A549 (cell line): ENCODE results near the gene TRPV6. TPM values are rescaled to one million over a fixed set of nuclear protein-coding genes. Genes with fewer than 3 reads are reported as not detected.

ENCODE experiments used
- ATAC-seq, 2 experiments: fragments of 200-7000 bp in 1 of 2; fragments of >200 bp in 1 of 2; cut with Nextera tagmentation in 1 of 2; cut with Tn5 transposase in 1 of 2; 3 replicates each; pipeline versions ENCODE4 v1.8.0 to v1.9.1; 2018 to 2020; ENCODE audit warnings: mild to moderate bottlenecking in 1 of 2, moderate library complexity in 1 of 2
- CTCF ChIA-PET: fragments of 300-600 bp; sonication (Branson Sonifier 250); formaldehyde crosslinking; extraction: SDS; loops from one replicate; lab custom pipeline; 2021; ENCODE audit warnings: antibody characterized with exemption, inconsistent platforms; lab: Yijun Ruan, JAX
- POLR2A ChIA-PET: fragments of 350-600 bp; formaldehyde crosslinking; extraction: SDS; loops from one replicate; lab custom pipeline; 2021; ENCODE audit warnings: antibody characterized with exemption, inconsistent platforms; lab: Yijun Ruan, JAX
- DNase-seq, 2 experiments: peaks; one replicate each; pipeline versions ENCODE4 v3.0.0 to v3.0.0-alpha.2; 2011 to 2016; ENCODE audit warnings: low read depth in 1 of 2, low spot score in 1 of 2
- FAIRE-seq: peaks from 2 replicates; lab custom pipeline; 2011; peaks lifted over from hg19 to GRCh38; lab: Jason Lieb, UNC
- H3K27ac ChIP-seq, 2 experiments: fragments of >200 bp; sonication (Bioruptor Twin); formaldehyde crosslinking; 3 replicates each; pipeline ENCODE4 v1.5.1; 2016 to 2017
- H3K4me1 ChIP-seq: fragments of >200 bp; sonication (Bioruptor Twin); formaldehyde crosslinking; 3 replicates; pipeline ENCODE4 v1.6.1; 2016
- H3K4me2 ChIP-seq: fragments of >200 bp; sonication (Bioruptor Twin); formaldehyde crosslinking; 3 replicates; pipeline ENCODE4 v1.6.1; 2016
- H3K4me3 ChIP-seq: fragments of >200 bp; sonication (Bioruptor Twin); formaldehyde crosslinking; 3 replicates; pipeline ENCODE4 v1.5.1; 2016
- H3K9me3 ChIP-seq: fragments of >200 bp; sonication (Bioruptor Twin); formaldehyde crosslinking; 3 replicates; pipeline ENCODE4 v1.6.1; 2016
- BHLHE40 ChIP-seq: IDR thresholded peaks from 2 replicates; pipeline ENCODE4 v1.6.1; 2012; ENCODE audit warnings: low read depth, low read length, inconsistent platforms
- CHD2 ChIP-seq: fragments of 150-350 bp; IDR thresholded peaks from 2 replicates; pipeline ENCODE4 v1.6.1; 2014; ENCODE audit warnings: low read length; ENCODE audit not compliant: partially characterized antibody
- EHF ChIP-seq: fragments of 250-450 bp; sonication (Bioruptor Pico); IDR thresholded peaks from 2 replicates; pipeline ENCODE4 v1.5.0; 2020; ENCODE audit warnings: mild to moderate bottlenecking
- ESRRA ChIP-seq: fragments of 150-350 bp; IDR thresholded peaks from 2 replicates; pipeline ENCODE4 v1.6.1; 2014; ENCODE audit warnings: mild to moderate bottlenecking, low read length, borderline replicate concordance
- HDAC2 ChIP-seq: fragments of 200-600 bp; sonication (generic); IDR thresholded peaks from 2 replicates; pipeline ENCODE4 v1.6.1; 2016
- HEYL ChIP-seq: fragments of 250-450 bp; sonication (Bioruptor Pico); IDR thresholded peaks from 2 replicates; pipeline ENCODE4 v1.8.0; 2021; ENCODE audit warnings: mild to moderate bottlenecking, moderate library complexity
- HOXA7 ChIP-seq: fragments of 250-450 bp; sonication (Bioruptor Pico); IDR thresholded peaks from 2 replicates; pipeline ENCODE4 v1.5.0; 2020; ENCODE audit warnings: mild to moderate bottlenecking, moderate library complexity
- HOXB13 ChIP-seq: fragments of 250-450 bp; sonication (Bioruptor Pico); IDR thresholded peaks from 2 replicates; pipeline ENCODE4 v1.5.0; 2020; ENCODE audit warnings: low read depth, mild to moderate bottlenecking, moderate library complexity
- HOXB5 ChIP-seq: fragments of 250-450 bp; sonication (Bioruptor Pico); IDR thresholded peaks from 2 replicates; pipeline ENCODE4 v1.5.0; 2020; ENCODE audit warnings: mild to moderate bottlenecking, moderate library complexity
- KDM1A ChIP-seq: fragments of 200-600 bp; sonication (generic); IDR thresholded peaks from 2 replicates; pipeline ENCODE4 v1.6.1; 2016; ENCODE audit warnings: low read depth, mild to moderate bottlenecking
- KDM5A ChIP-seq: fragments of 200-600 bp; sonication (generic); IDR thresholded peaks from 2 replicates; pipeline ENCODE4 v1.6.1; 2016; ENCODE audit warnings: antibody characterized with exemption, mild to moderate bottlenecking
- MYC ChIP-seq: IDR thresholded peaks from 2 replicates; pipeline ENCODE4 v1.6.1; 2012; ENCODE audit warnings: mild to moderate bottlenecking, inconsistent platforms, low read length, improper control_type of control experiment, borderline replicate concordance
- RARB ChIP-seq: fragments of 250-450 bp; sonication (Bioruptor Pico); IDR thresholded peaks from 2 replicates; pipeline ENCODE4 v1.8.0; 2021; ENCODE audit warnings: mild to moderate bottlenecking, moderate library complexity
- RFX5 ChIP-seq: fragments of 450-650 bp; IDR thresholded peaks from 2 replicates; pipeline ENCODE4 v1.7.1; 2014; ENCODE audit warnings: antibody characterized with exemption, mild to moderate bottlenecking, moderate library complexity
- SMC3 ChIP-seq: fragments of >200 bp; sonication (Bioruptor Twin); formaldehyde crosslinking; IDR thresholded peaks from 3 replicates; pipeline ENCODE4 v1.6.1; 2018; ENCODE audit warnings: inconsistent platforms
- TP53 ChIP-seq: fragments of 250-450 bp; sonication (Bioruptor Pico); IDR thresholded peaks from 2 replicates; pipeline ENCODE4 v1.5.0; 2021; ENCODE audit warnings: mild to moderate bottlenecking, moderate library complexity
- ZC3H11A ChIP-seq: fragments of 450-650 bp; IDR thresholded peaks from 2 replicates; pipeline ENCODE4 v1.6.1; 2014; ENCODE audit warnings: antibody characterized with exemption, mild to moderate bottlenecking
- ZFP36 ChIP-seq: fragments of 450-650 bp; IDR thresholded peaks from 2 replicates; pipeline ENCODE4 v1.6.1; 2014; ENCODE audit warnings: borderline replicate concordance; ENCODE audit not compliant: partially characterized antibody
- ZNF302 ChIP-seq: fragments of 250-450 bp; sonication (Bioruptor Pico); IDR thresholded peaks from 2 replicates; pipeline ENCODE4 v1.9.0; 2021; ENCODE audit warnings: inconsistent platforms, mild to moderate bottlenecking, moderate library complexity
- ZSCAN20 ChIP-seq: fragments of 250-450 bp; sonication (Bioruptor Pico); IDR thresholded peaks from 2 replicates; pipeline ENCODE4 v1.8.0; 2022; ENCODE audit warnings: mild to moderate bottlenecking, moderate library complexity
- WGBS: methylation state at CpG from one replicate; pipeline ENCODE4 v1.1.6; 2017; ENCODE audit errors: missing lambda C conversion rate; 5-methylcytosine and 5-hydroxymethylcytosine counted together
- polyA plus RNA-seq, 4 experiments: library from polyadenylated mRNA; depleted of rRNA in 3 of 4; stranded (reverse); fragments of >200 nt; fragmentation: RNase III in 1 of 4; extraction: RNeasy Plus Mini Kit Qiagen cat#74134 plus additional on column Dnase treatment in 1 of 4; gene quantifications; 2 replicates in 3 of 4; 3 replicates in 1 of 4; pipeline ENCODE4 v1.2.3, GENCODE V29; 2011 to 2017
- TF ChIP-seq, protein P1 (sequence below): fragments of 250-450 bp; sonication (Bioruptor Pico); IDR thresholded peaks from 2 replicates; pipeline ENCODE4 v1.5.0; 2021; ENCODE audit warnings: mild to moderate bottlenecking, moderate library complexity, borderline replicate concordance
- TF ChIP-seq, protein P2 (sequence below): fragments of 450-650 bp; IDR thresholded peaks from 2 replicates; pipeline ENCODE4 v1.6.1; 2014; ENCODE audit warnings: antibody characterized with exemption
- TF ChIP-seq, protein P3 (sequence below): fragments of 250-450 bp; sonication (Bioruptor Pico); IDR thresholded peaks from 2 replicates; pipeline ENCODE4 v1.5.0; 2020; ENCODE audit warnings: low read depth, mild to moderate bottlenecking, moderate library complexity
- TF ChIP-seq, protein P4 (sequence below): IDR thresholded peaks from 2 replicates; pipeline ENCODE4 v1.6.1; 2012
- TF ChIP-seq, protein P5 (sequence below): fragments of >200 bp; sonication (Bioruptor Twin); formaldehyde crosslinking; IDR thresholded peaks from 3 replicates; pipeline ENCODE4 v1.6.1; 2016
- TF ChIP-seq, protein P6 (sequence below): fragments of >200 bp; sonication (Bioruptor Twin); formaldehyde crosslinking; IDR thresholded peaks from 2 replicates; pipeline ENCODE4 v1.6.1; 2016

The TRPV6 gene
- polyA plus RNA-seq, 2 of the 4 experiments (the other 2 are of a cell fraction): not detected

DNA sequence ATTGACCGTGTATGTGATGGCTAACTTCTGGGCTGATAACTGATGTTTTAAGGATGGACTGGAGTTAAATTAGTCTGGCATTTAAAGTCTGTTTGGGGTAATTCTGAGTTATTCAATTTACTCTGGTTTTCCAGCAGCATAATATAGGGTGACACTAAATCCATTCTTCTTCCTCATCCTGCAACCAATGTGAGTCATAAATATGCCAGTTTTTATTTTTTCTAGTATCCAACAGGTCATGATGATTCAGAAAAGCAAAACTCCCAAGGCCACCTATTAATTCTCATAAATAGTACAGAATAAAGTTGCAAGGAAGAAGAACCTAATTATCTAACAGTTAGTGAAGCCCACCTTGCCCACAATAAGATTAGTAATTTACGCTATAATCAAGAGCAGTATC lies 38.2 kb downstream of the TRPV6 start (continued):
- TF ChIP-seq EHF (CRISPR knock-in tag) (no peak), HEYL (CRISPR knock-in tag) (no peak), KDM1A (no peak), ZSCAN20 (no peak)
- TF ChIP-seq, protein P1, sequence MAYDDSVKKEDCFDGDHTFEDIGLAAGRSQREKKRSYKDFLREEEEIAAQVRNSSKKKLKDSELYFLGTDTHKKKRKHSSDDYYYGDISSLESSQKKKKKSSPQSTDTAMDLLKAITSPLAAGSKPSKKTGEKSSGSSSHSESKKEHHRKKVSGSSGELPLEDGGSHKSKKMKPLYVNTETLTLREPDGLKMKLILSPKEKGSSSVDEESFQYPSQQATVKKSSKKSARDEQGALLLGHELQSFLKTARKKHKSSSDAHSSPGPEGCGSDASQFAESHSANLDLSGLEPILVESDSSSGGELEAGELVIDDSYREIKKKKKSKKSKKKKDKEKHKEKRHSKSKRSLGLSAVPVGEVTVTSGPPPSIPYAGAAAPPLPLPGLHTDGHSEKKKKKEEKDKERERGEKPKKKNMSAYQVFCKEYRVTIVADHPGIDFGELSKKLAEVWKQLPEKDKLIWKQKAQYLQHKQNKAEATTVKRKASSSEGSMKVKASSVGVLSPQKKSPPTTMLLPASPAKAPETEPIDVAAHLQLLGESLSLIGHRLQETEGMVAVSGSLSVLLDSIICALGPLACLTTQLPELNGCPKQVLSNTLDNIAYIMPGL (CRISPR knock-in tag): no peak

DNA sequence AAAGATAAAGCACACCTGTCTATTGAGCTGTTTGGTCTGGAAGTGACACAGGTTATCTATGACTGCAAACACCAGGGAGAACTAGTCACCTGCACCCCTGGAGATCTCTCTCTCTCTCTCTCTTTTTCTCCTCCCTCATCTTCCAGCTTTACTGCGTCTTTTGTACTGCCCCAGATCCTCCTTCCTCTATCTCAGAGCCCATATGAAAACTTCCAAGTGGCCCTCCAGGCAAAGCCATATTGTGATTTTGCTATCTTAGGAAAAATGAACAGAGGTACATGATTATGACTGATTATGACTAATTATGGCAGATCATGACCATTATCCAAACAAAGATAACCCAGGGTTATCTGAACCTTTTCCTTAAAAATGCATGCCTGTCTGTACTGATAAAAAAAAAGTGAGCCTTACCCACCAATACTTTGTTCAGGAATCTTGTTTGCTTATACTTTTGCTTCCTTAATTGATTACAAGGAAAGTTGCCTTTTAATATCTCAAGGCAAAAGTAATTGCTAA lies 43.2 kb downstream of the TRPV6 start:
- POLR2A ChIA-PET: no interaction called here

DNA sequence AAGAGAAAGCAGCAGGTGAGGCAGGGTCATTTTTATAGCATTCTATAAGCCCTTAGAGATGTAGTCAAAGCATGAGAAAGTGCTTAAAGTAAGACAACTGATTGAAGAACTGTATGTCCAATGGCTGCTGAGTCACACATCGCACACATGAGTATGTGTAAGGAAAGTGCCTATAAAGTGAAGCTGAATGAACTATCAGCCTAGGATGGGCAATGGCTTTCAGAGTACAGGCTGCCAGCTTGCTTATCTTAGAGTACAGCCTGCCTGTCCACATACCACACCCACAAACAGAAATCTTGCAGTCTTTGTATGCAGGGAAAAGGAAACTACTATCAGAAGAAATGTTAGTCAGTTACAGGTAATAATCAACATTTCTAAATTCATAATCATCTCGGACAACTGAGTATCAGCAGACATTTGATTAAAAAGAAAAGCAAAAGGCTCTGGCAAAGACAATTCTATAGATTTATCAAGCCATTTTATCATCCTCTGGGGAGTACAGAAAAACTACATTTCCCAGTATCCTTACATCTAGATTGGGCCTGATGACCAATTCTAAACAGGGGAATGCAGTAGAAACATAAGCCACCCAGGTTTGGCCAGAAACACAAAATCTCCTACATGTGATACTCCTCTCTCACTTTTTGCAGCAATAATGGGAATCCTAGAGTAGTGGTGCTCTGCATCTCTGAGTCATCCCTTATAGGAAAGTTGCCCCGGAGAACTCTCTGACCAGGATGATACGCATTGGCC lies 46.9 kb downstream of the TRPV6 start:
- Histone ChIP-seq H3K9me3 (no peaks in the 10 kb centered on the region), H3K4me3 (no peak overlapping the region), H3K27ac (no peak overlapping the region), H3K4me2 (no peak overlapping the region), H3K4me1 (no peaks in the 10 kb centered on the region)
- no peak for ATAC-seq
- TF ChIP-seq ZNF302 (CRISPR knock-in tag) (no peak), HDAC2 (no peak), BHLHE40 (no peak), HOXA7 (CRISPR knock-in tag) (no peak), ESRRA (no peak), HOXB5 (CRISPR knock-in tag) (no peak)
- TF ChIP-seq, protein P2, sequence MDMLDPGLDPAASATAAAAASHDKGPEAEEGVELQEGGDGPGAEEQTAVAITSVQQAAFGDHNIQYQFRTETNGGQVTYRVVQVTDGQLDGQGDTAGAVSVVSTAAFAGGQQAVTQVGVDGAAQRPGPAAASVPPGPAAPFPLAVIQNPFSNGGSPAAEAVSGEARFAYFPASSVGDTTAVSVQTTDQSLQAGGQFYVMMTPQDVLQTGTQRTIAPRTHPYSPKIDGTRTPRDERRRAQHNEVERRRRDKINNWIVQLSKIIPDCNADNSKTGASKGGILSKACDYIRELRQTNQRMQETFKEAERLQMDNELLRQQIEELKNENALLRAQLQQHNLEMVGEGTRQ: no peak
- TF ChIP-seq, protein P3, sequence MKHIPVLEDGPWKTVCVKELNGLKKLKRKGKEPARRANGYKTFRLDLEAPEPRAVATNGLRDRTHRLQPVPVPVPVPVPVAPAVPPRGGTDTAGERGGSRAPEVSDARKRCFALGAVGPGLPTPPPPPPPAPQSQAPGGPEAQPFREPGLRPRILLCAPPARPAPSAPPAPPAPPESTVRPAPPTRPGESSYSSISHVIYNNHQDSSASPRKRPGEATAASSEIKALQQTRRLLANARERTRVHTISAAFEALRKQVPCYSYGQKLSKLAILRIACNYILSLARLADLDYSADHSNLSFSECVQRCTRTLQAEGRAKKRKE: no peak
- TF ChIP-seq, protein P4, sequence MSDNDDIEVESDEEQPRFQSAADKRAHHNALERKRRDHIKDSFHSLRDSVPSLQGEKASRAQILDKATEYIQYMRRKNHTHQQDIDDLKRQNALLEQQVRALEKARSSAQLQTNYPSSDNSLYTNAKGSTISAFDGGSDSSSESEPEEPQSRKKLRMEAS: no peak
- TF ChIP-seq, protein P5, sequence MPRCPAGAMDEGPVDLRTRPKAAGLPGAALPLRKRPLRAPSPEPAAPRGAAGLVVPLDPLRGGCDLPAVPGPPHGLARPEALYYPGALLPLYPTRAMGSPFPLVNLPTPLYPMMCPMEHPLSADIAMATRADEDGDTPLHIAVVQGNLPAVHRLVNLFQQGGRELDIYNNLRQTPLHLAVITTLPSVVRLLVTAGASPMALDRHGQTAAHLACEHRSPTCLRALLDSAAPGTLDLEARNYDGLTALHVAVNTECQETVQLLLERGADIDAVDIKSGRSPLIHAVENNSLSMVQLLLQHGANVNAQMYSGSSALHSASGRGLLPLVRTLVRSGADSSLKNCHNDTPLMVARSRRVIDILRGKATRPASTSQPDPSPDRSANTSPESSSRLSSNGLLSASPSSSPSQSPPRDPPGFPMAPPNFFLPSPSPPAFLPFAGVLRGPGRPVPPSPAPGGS: no peak
- FAIRE-seq: no peak
- ChIA-PET CTCF (no interaction called here), POLR2A (no interaction called here)
- WGBS: 47% methylated on average over 4 of the region's 4 CpGs
- no peak for DNase-seq

More for the DNA sequence above, 43.2 kb downstream of the TRPV6 start:
- H3K4me1 ChIP-seq: no peaks in the 10 kb centered on the region
- no peak for ATAC-seq
- H3K4me2 ChIP-seq: no peak overlapping the region
- CTCF ChIA-PET: interaction anchor here (0.5 to 3.9 kb wide), 4 partner anchors 13 to 496 kb away, joined by 3 to 15 read pairs (median 5); partner anchors contain the start of gene EPHB6
- no peak overlapping the region for H3K4me3 ChIP-seq
- no peaks in the 10 kb centered on the region for H3K9me3 ChIP-seq
- H3K27ac ChIP-seq: no peak overlapping the region
- no peak for TF ChIP-seq MYC
- TF ChIP-seq, protein P6, sequence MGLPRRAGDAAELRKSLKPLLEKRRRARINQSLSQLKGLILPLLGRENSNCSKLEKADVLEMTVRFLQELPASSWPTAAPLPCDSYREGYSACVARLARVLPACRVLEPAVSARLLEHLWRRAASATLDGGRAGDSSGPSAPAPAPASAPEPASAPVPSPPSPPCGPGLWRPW: no peak
- TF ChIP-seq SMC3: no peak
- no peak for TF ChIP-seq CHD2
- no peak for TF ChIP-seq ZFP36
- no peak for TF ChIP-seq RARB (CRISPR knock-in tag)
- no peak for TF ChIP-seq RFX5
- TF ChIP-seq ZC3H11A: no peak
- TF ChIP-seq TP53: no peak
- TF ChIP-seq HOXB13 (CRISPR knock-in tag): no peak
- no peak for TF ChIP-seq KDM5A
- TF ChIP-seq, all 56 proteins: peak for 0
- FAIRE-seq: no peak
- no peak for DNase-seq
- 0% methylated on average over 1 of the region's 1 CpG for WGBS
